ENCODE data around the gene TTYH3.

TTYH3 gene

GRCh38 chr7:2626498-2627117 lies 5.2 kb upstream of the TTYH3 start:
- POLR2A ChIA-PET = no interaction called here
- no peak for DNase-seq (ENCODE audit: extremely low spot score)
- TF ChIP-seq FOXM1 (IDR thresholded peaks at IDR 0.05; ENCODE audit: borderline replicate concordance) = no peak
- TF ChIP-seq L3MBTL2 (conservative IDR thresholded peaks at IDR 0.05) = no peak
- no peak for TF ChIP-seq ZNF384 (IDR thresholded peaks at IDR 0.05)
- no peak for TF ChIP-seq SP1 (IDR thresholded peaks at IDR 0.05)
- TF ChIP-seq FOXK2 (IDR thresholded peaks at IDR 0.05) = no peak
- CTCF ChIA-PET = interaction anchor here (0.6 kb wide), 1 partner anchor 1345 kb away, joined by 3 read pairs; no protein-coding TSS in a partner anchor

DNA sequence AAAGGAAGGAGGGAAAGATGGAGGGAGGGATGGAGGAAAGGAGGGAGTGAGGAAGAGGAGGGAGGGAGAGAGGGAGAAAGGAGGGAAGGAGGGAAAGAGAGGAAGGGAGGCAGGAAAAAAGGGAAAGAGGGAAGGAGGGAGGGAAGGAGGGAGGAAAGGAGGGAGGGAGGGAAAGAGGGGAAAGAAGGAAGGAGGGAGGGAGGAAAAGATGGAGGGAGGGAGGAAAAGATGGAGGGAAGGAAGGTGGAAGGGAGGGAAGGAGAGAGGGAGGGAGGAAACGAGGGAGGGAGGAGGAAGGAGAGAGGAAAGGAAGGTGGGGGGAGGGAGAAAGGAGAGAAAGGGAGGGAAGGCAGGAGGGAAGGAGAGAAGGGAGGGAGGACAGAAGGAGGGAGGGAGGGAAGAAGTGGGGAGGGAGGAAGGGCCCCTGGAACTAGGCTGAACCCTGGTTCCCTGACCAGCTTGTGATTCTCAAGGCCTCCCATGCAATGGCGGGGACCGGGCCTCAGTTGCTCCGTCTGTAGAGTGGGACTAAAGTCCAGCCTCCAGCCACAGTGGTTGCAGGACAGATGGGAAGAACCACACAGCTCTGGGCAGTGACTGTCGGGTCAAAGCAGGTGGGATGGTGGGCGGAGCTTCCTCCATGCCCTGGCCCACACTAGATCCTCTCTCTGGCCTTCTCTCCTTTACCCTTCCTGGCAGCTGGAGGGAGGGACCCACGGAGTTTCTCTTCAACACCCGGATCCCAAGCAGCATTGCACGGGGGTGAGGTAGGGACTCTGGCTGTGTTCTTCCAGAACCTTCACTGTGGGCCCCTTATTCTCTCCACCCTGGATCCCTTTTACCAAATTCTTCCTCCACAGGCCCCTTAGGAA lies 4.3 kb upstream of the TTYH3 start:
- DNase-seq (ENCODE audit: extremely low spot score) = no peak
- TF ChIP-seq BHLHE40 (IDR thresholded peaks at IDR 0.05; ENCODE audit: borderline replicate concordance) (no peak), FOXA1 (IDR thresholded peaks at IDR 0.05) (no peak), SP1 (IDR thresholded peaks at IDR 0.05) (no peak), HDGF (IDR thresholded peaks at IDR 0.05; ENCODE audit: borderline replicate concordance) (no peak), TARDBP (IDR thresholded peaks at IDR 0.05) (no peak), ARNT (IDR thresholded peaks at IDR 0.05) (no peak), SUZ12 (IDR thresholded peaks at IDR 0.05) (no peak), LEF1 (IDR thresholded peaks at IDR 0.05; ENCODE audit: borderline replicate concordance) (no peak)
- TF ChIP-seq, protein P1, sequence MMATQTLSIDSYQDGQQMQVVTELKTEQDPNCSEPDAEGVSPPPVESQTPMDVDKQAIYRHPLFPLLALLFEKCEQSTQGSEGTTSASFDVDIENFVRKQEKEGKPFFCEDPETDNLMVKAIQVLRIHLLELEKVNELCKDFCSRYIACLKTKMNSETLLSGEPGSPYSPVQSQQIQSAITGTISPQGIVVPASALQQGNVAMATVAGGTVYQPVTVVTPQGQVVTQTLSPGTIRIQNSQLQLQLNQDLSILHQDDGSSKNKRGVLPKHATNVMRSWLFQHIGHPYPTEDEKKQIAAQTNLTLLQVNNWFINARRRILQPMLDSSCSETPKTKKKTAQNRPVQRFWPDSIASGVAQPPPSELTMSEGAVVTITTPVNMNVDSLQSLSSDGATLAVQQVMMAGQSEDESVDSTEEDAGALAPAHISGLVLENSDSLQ (IDR thresholded peaks at IDR 0.05) = no peak
- ChIA-PET POLR2A (no interaction called here), CTCF (no interaction called here)

DNA sequence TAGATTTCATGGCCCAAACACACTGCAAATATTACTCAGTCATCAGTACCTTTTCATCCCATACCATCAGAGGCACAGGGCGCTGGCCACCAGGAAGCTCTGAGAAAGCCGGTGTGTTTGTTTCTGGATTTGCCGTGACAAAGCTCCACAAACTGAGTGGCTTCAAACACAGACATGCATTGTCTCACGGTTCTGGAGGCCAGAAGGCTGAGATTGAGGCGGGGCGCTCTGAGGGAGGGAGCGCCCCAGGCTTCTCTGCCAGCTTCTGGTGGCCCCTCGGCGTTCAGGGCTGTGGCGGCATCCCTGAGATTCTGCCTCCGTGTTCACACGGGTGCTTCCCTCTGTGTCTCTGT lies 3.7 kb upstream of the TTYH3 start:
- POLR2A ChIA-PET = no interaction called here
- TF ChIP-seq HDGF (IDR thresholded peaks at IDR 0.05; ENCODE audit: borderline replicate concordance) (no peak), SP1 (IDR thresholded peaks at IDR 0.05) (no peak), BHLHE40 (IDR thresholded peaks at IDR 0.05; ENCODE audit: borderline replicate concordance) (no peak)
- TF ChIP-seq, protein P1 (IDR thresholded peaks at IDR 0.05) = no peak
- no peak for DNase-seq (ENCODE audit: extremely low spot score)
- CTCF ChIA-PET = interaction anchor here (1.1 kb wide), 1 partner anchor 15 kb away, joined by 3 read pairs; no protein-coding TSS in a partner anchor

- TF ChIP-seq HDGF (IDR thresholded peaks at IDR 0.05; ENCODE audit: borderline replicate concordance) (no peak), CTBP1 (IDR thresholded peaks at IDR 0.05; ENCODE audit: borderline replicate concordance) (no peak), TARDBP (IDR thresholded peaks at IDR 0.05) (no peak)
- ChIA-PET POLR2A (no interaction called here), CTCF (interaction anchor here (1.1 kb wide), 1 partner anchor 16 kb away, joined by 3 read pairs; no protein-coding TSS in a partner anchor)
- DNase-seq (ENCODE audit: extremely low spot score) = no peak
Observed at GRCh38 chr7:2628891-2629290, 2.9 kb upstream of the TTYH3 start.

GRCh38 chr7:2629746-2630681 lies 1.8 kb upstream of the TTYH3 start:
- ChIA-PET POLR2A (interaction anchor here (1.4 kb wide), 1 partner anchor 75 kb away, joined by 3 read pairs; the partner anchor contains the start of gene BRAT1), CTCF (no interaction called here)
- TF ChIP-seq LEF1 (IDR thresholded peaks at IDR 0.05; ENCODE audit: borderline replicate concordance) (no peak), L3MBTL2 (conservative IDR thresholded peaks at IDR 0.05) (no peak), SUZ12 (IDR thresholded peaks at IDR 0.05) (no peak), BHLHE40 (IDR thresholded peaks at IDR 0.05; ENCODE audit: borderline replicate concordance) (no peak), CTBP1 (IDR thresholded peaks at IDR 0.05; ENCODE audit: borderline replicate concordance) (no peak), SP1 (IDR thresholded peaks at IDR 0.05) (no peak), ARNT (IDR thresholded peaks at IDR 0.05) (no peak), HDGF (IDR thresholded peaks at IDR 0.05; ENCODE audit: borderline replicate concordance) (no peak), FOXM1 (IDR thresholded peaks at IDR 0.05; ENCODE audit: borderline replicate concordance) (no peak), FOXK2 (IDR thresholded peaks at IDR 0.05) (no peak), ZNF384 (IDR thresholded peaks at IDR 0.05) (no peak), TARDBP (IDR thresholded peaks at IDR 0.05) (no peak), FOXA1 (IDR thresholded peaks at IDR 0.05) (no peak), NFRKB (IDR thresholded peaks at IDR 0.05) (no peak), ELF4 (IDR thresholded peaks at IDR 0.05) (no peak)
- TF ChIP-seq, protein P1 (IDR thresholded peaks at IDR 0.05) = no peak
- DNase-seq (ENCODE audit: extremely low spot score) = no peak

Measured in HEK293T (cell line).